ENCODE data around the gene MVD.
A peak's percentile ranks its signal among the peaks of the same experiment; 100 is the strongest.

MVD gene

DNA sequence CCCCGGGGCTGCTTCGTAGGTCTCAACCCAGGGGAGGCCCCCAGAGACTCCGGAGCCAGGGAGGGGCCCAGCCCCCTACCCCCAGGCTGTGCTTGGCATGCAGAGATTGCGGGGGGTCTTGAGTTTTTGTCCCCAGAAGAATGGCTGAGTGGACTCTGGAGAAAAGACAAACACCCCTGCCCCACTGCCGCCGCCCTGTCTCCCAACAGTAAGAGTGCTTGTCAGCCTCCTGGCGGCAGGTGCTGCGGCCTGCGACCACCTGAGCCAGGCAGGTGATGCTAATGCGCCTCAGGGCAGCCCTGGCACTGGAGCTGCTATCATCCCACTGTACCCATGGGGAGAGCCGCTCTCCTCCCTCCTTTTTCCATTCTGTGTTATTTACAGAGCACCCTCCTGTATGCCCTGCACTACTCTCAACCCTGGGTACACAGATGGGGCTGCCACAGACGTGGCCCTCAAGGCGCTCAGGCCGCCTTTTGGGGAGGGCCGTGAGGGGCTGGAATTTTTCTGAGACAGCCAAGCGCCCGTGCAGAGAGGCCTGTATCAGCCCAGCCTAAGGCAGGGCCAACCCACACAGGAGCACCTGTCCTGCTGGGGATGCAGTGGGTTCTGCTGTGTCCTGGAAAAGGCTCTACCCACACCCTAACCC lies 27.1 kb downstream of the MVD start:
- H3K4me3 ChIP-seq (ENCODE audit: low read depth, low read length): no peak overlapping the region
- TF ChIP-seq, protein P1, sequence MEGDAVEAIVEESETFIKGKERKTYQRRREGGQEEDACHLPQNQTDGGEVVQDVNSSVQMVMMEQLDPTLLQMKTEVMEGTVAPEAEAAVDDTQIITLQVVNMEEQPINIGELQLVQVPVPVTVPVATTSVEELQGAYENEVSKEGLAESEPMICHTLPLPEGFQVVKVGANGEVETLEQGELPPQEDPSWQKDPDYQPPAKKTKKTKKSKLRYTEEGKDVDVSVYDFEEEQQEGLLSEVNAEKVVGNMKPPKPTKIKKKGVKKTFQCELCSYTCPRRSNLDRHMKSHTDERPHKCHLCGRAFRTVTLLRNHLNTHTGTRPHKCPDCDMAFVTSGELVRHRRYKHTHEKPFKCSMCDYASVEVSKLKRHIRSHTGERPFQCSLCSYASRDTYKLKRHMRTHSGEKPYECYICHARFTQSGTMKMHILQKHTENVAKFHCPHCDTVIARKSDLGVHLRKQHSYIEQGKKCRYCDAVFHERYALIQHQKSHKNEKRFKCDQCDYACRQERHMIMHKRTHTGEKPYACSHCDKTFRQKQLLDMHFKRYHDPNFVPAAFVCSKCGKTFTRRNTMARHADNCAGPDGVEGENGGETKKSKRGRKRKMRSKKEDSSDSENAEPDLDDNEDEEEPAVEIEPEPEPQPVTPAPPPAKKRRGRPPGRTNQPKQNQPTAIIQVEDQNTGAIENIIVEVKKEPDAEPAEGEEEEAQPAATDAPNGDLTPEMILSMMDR (IDR thresholded peaks at IDR 0.05; ENCODE audit: low read depth, low read length, missing control alignments): no peak
- DNase-seq (ENCODE audit: low read depth): no peak

DNA sequence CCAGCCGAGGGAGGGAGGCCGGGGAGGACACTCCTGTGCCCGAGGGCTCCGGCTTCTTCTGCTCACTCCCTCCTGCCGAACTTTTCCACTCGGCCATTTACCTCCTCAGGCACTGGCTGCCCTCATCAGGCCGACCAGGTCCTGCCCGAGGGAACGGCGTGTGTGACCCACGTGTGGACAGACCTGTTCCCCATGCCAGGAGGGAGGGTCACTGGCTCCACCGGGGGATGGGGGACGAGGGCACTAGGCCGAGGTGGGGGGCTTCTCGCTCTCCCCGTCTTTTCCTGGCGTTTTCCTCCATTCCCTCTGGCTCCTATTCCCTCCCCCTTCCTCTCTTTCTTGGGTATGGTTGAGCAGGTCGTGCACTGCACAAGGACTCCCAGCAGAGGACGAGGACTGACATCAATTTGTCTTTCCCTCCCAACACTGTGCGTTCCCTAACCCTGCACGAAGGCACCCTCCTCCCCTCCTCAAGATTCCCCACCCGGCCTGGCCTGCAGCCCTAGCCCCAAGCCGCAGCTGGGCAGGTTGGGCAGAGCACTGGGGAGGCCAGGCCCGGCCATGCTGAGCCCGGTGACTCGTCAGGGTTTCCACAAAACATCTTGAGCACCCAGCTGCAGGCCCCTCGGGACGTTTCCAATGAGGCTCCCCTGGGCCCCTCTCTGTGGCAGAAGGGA lies 27.8 kb downstream of the MVD start:
- peak overlapping the region; percentile 55 for H3K4me3 ChIP-seq (ENCODE audit: low read depth, low read length)
- TF ChIP-seq, protein P1 (IDR thresholded peaks at IDR 0.05; ENCODE audit: low read depth, low read length, missing control alignments): no peak
- no peak for DNase-seq (ENCODE audit: low read depth)

DNA sequence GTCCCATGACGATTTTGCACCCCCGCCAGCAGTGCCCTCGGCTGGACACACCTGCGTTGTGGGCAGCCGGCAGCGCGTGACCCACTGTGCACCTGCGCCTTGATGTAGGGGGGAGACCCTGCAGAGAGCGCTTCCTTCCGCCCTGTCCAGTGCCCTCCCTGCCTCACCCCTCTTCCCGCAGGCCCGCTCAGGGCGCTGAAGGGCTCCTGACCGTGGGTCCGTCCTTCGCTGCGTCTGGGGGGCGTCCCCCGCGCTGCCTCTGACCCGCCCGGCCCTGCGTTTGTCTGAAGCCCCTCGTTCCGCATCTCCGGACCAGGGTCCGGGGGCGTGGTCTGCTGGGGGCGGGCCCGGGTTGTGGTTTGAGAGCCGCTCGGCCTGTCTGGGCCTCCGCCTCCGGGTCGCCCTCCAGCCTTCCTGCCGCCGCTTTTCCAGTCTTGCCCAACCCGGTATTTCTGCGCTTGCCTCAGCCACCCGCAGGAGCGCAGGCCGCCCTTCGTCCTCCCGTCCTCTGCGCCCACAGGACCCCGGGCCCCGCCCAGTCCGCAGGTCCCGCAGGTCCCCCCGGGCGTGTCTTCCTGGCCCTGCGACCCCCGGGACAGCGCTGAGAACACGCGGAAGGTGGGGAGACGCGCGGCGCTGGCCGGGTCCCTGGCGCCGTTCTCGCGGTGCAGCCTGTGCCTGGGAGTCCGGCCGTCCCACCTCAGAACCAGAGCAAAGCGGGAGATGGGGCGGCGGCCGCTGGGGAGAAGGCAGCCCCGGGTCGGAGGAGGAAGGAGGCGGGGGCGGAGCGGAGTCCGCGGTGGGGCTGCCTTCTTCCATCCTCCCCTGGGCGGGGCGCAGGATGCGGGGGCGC lies 28.5 kb downstream of the MVD start:
- H3K4me3 ChIP-seq (ENCODE audit: low read depth, low read length): peak overlapping the region; percentile 55
- TF ChIP-seq, protein P1 (IDR thresholded peaks at IDR 0.05; ENCODE audit: low read depth, low read length, missing control alignments): no peak
- no peak for DNase-seq (ENCODE audit: low read depth)

DNA sequence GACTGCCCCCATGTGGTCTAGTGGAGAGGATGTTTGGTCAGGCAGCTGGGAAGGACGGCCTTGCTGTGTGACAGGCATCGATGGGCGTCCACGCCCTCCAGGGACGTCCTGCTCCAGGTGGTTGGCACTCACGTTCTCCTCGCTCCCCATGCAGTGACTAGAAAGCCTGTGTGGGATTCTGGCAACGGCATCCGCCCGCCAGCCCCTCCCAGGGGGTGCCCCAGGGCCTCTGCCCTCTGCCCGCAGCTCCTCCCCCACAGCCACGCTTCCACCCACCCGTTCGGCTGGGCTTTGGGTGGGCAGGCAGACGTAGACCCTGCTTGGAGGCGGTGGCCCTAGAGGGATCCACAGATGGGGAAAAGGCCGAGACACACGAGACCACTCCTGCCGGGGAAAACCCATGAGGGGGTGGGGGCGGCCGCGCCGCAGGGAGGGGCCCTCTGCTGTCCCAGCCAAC lies 29.2 kb downstream of the MVD start:
- no peak for DNase-seq (ENCODE audit: low read depth)
- no peak overlapping the region; the same call in 1 of the 2 replicates for H3K4me3 ChIP-seq (ENCODE audit: low read depth, low read length)
- TF ChIP-seq, protein P1 (IDR thresholded peaks at IDR 0.05; ENCODE audit: low read depth, low read length, missing control alignments): peak; percentile 50

DNA sequence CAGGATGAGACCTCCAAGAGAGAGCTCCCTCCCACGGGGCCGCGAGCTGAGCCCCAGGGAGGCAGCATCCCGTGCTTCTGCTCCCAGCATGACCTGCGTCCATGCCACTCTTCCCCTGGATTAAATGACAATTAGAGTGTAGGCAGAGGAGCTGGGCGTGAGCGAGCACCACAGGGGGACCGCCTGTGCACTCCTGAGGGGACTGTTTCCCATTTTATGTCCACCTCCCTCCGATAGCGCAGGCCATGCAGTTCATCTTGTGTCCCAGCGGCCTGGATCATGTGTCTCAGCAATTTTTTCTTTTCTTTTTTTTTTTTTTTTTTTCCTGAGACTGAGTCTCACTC lies 30.3 kb downstream of the MVD start:
- no peak for DNase-seq (ENCODE audit: low read depth)
- TF ChIP-seq, protein P1 (IDR thresholded peaks at IDR 0.05; ENCODE audit: low read depth, low read length, missing control alignments): no peak
- H3K4me3 ChIP-seq (ENCODE audit: low read depth, low read length): no peak overlapping the region

DNA sequence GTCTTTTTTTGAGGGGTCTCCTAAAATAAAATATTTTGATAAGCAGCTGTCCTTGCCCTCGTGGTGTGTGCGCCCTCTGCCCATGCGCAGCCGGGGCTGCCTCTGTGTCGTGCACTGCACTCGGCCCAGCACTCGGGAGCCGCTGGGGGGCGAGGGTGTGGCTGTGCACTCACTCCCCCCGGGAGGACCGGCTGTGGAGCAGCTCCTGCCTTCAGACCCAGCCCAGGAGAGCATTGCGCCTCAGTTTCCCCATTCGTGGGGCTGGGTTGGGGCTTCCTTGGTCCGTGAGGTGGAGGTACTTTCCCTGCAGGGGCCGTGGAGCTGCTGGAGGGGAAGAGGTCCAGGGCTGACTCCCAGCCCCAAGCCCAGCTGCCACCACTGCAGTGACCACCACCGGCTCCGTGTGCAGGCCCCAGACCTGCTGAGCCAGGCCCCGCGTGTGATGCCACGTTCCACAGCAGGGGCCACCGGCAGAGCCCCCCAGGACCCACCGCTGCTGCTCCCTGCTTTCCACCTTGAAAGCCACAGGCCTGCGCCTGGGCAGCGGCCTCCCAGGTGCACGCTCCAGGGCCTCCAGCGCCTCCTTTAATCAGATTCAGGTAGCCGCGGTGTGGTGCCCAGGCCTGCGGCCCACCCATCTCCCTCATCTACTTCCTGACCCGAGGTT lies 30.8 kb downstream of the MVD start:
- H3K4me3 ChIP-seq (ENCODE audit: low read depth, low read length): no peak overlapping the region
- DNase-seq (ENCODE audit: low read depth): no peak
- TF ChIP-seq, protein P1 (IDR thresholded peaks at IDR 0.05; ENCODE audit: low read depth, low read length, missing control alignments): no peak
